D721Med (cell line): Measurements from ENCODE around the gene PPP1R12A.

Experiments
- DNase-seq: peaks from one replicate; pipeline ENCODE4 v3.0.0; 2011; ENCODE audit warnings: low spot score; ENCODE audit not compliant: insufficient read length
- FAIRE-seq: peaks from 2 replicates; lab custom pipeline; 2011; peaks lifted over from hg19 to GRCh38; lab: Jason Lieb, UNC
- TF ChIP-seq, protein P1 (sequence below): IDR thresholded peaks from 2 replicates; pipeline ENCODE4 v1.5.1; 2012; ENCODE audit warnings: mild to moderate bottlenecking, control low read depth; ENCODE audit not compliant: insufficient read depth; ENCODE audit errors: missing control alignments

The PPP1R12A gene

DNA sequence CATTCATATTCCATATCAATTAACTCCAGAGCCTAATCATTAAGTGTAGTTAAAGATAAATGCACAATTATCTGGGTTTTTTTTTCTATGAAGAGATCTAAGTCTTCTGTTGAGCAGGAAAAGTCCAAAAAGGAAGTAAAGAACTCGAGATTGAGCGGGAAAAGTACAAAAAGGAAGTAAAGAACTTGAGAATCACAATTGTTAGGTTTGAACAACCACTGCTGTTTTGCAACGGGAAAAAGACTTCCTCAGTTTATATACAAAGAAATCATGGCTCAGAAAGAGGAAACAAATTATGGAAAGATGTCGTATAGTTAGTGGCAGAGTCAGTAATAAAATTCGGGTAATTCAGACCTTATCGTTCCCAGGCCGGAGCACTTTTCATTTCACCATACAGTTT is 63.3 kb downstream of the PPP1R12A start:
- TF ChIP-seq, protein P1, sequence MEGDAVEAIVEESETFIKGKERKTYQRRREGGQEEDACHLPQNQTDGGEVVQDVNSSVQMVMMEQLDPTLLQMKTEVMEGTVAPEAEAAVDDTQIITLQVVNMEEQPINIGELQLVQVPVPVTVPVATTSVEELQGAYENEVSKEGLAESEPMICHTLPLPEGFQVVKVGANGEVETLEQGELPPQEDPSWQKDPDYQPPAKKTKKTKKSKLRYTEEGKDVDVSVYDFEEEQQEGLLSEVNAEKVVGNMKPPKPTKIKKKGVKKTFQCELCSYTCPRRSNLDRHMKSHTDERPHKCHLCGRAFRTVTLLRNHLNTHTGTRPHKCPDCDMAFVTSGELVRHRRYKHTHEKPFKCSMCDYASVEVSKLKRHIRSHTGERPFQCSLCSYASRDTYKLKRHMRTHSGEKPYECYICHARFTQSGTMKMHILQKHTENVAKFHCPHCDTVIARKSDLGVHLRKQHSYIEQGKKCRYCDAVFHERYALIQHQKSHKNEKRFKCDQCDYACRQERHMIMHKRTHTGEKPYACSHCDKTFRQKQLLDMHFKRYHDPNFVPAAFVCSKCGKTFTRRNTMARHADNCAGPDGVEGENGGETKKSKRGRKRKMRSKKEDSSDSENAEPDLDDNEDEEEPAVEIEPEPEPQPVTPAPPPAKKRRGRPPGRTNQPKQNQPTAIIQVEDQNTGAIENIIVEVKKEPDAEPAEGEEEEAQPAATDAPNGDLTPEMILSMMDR, result no peak
- DNase-seq, result no peak
- FAIRE-seq, result no peak

DNA sequence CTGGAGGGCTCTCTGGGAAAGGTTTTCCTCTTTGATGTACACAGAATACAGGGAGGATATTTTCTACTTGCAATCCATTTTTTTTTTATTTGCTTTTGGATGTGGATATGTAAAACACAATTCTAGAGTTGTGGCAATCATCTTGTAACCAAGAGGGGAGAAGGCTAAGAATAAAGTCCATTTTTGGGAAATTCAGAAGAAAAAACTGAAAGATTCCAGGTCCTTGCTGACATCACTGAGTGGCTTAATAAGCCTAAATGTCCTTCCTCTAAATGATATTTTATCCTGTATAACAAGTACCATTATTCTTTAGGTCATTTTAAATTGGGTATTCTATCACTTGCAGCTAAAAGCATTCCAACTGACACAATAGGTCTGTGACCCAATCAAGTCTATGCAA is 64.0 kb downstream of the PPP1R12A start:
- TF ChIP-seq, protein P1, result no peak
- DNase-seq, result no peak
- FAIRE-seq, result no peak

DNA sequence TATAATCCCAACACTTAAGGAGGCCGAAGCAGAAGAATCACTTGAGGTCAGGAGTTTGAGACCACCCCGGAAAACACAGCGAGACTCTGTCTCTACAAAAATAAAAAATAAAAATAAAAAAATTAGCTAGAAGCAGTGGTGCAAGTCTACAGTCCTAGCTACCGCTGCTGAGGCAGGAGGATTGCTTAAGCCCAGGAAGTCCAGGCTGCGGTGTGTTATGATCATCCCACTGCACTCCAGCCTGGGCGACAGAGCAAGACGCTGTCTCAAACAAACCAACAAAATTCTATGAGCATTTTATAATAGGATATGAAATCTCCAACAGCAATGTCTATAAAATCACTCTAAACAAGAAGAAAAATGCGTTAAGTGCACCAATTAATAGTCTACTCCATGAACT is 75.3 kb downstream of the PPP1R12A start:
- TF ChIP-seq, protein P1, result no peak
- DNase-seq, result no peak
- no peak for FAIRE-seq

DNA sequence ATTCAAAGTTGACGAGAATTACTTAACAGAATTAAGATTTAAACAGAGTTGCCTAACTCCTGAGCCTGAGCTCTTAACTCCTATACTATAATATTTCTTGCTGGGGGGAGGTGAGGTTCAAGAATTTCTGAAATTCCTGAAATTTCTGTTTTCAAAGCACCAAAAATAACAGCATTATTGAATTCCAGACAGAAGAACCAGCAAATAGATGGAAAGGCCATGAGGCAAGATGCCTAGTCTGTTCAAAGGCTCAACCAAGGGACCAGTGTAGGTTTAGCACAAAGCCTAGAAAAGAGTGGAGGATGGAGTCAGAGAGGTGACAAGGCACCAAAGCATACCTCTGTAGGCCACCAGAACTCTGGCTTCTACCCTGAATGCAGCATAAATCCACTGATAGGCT is 76.4 kb downstream of the PPP1R12A start:
- DNase-seq, result no peak
- FAIRE-seq, result no peak
- TF ChIP-seq, protein P1, result no peak

DNA sequence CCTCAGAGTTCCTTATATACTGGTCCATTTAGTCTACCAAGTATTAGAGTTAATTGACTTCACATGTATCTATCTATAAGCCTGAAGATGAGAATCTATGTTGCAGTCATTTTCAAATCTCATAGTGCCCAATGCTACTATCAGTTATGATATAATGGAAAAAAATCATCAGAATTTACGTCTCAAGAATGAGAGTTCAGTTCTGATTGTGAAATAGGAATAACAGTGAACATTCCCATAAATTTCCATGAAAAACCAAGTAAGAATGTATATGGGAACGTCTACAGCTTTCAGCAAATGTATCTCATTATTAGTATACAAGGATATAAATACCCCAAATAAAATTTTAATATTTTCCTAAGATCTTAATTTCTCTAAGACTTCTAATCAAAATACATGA is 77.2 kb downstream of the PPP1R12A start:
- no peak for FAIRE-seq
- DNase-seq, result no peak

DNA sequence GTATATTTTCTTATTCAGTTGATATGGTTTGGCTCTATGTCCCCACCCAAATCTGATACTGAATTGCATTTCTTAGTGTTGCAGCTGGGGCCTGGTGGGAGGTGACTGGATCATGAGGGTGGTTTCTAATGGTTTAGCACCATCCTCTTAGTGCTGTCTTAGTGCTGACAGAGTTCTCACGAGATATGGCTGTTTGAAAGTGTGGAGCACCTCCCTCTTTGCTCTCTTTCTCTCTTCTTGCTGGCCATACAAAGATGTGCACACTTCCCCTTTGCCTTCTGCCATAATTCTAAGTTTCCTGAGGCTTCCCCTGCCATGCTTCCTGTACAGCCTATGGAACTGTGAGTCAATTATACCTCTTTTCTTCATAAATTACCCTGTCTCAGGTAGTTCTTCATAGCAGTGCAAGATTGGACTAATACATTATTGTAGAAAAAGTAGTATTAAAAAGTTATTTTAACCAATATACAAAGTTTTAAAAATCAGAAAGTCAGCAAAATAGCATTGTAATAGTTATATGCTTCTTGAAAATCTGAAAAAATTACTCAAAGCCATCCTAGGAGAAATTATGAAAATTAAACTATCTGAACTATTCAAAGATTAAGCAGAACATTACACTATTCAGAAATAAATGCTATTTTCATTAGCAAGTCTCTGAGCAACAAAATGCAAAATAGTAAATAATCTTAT is 84.1 kb downstream of the PPP1R12A start:
- FAIRE-seq (no peak), DNase-seq (no peak)

More for the DNA sequence above, 77.2 kb downstream of the PPP1R12A start:
- TF ChIP-seq, protein P1, result no peak

DNA sequence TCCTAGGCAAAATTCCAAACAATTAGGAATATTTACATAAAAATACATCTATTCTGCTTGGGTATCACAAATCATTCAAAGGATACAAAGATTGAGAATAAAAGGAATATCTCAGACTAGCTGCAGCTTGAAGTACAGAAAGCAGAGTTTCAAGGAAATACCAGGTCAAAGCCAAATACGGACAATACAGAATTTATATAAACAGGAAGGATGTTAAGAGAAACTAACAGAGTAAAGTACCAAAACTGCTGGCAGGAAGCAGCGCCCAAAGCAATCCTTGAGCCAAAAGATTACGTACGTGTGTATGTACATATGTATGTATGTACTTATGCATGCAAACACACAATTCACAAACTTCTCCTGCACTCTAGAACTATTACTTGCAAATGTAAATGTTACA is 86.6 kb downstream of the PPP1R12A start:
- FAIRE-seq (no peak), DNase-seq (no peak)
- TF ChIP-seq, protein P1, result no peak

More for the DNA sequence above, 84.1 kb downstream of the PPP1R12A start:
- TF ChIP-seq, protein P1, result no peak
